Stimulated activated CD4-positive, alpha-beta T cell treated with anti-CD3 and anti-CD28 coated beads, Interleukin-2, amount 100 ng/mL, for 48 hours (primary cell): ENCODE data around the gene WDR27.
"Not testable (repeated sequence)": the region's sequence is repeated elsewhere in the genome, so short reads cannot be mapped to it uniquely, and the experiment has no call there.

Source experiments
- DNase-seq, 2 donors: peaks; one replicate each; pipeline ENCODE4 v3.0.0-alpha.2; 2020

WDR27 gene

DNA sequence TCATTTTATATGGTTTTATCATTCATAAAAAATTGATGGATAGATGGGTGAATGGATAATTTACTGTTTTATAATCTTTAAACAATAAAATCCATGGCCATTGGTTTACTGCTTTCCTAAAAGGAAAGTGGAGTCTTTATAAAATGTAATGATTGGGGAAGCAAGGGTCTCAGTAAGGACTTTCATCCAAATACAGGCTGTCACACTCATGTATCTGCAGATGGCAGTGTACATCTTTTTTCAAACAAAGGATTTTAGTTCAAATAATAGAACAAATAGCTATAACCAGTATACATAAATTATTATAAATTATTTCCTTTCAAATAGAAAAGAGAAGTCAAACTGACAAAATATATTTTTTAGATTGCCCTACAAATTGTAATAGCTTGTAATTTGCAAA lies 190.0 kb downstream of the WDR27 start:
- not testable (repeated sequence) for DNase-seq

DNA sequence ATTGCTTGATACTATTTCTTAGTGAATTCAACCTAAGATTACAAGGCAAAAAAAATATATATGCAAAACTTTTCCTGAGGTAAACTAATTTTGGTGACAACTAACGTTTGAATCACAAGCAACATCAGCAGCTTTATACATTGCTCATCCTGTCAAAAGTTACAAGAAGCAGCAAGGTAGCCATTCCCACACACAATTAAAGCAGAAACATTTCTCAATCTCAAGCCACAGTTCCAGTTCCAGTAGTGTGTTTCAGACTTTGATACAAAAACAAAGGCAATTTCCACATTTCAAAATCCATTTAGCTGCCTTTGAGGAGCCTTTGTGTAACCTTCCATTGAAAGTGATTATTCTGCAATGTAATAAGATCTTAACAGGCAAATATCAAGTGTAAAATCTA lies 191.0 kb downstream of the WDR27 start:
- DNase-seq = no peak

DNA sequence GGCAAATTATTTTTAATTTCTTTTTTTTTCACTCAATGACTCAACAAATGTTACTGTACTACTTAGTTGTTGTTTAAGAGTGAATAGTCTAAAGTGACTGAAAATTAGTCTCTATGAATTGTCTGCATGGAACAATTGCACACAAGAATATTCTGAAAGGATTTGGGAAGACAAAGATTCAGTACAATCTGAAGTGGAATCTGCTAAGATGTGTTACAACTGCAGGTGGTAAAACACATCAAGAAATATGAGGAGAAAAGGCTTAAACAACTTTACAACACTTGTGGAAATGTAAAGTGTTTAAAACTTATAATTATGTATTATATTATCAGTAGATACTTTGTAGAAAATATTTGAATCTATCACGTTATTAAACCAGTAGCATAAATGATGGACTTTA lies 193.4 kb downstream of the WDR27 start:
- DNase-seq = no peak

DNA sequence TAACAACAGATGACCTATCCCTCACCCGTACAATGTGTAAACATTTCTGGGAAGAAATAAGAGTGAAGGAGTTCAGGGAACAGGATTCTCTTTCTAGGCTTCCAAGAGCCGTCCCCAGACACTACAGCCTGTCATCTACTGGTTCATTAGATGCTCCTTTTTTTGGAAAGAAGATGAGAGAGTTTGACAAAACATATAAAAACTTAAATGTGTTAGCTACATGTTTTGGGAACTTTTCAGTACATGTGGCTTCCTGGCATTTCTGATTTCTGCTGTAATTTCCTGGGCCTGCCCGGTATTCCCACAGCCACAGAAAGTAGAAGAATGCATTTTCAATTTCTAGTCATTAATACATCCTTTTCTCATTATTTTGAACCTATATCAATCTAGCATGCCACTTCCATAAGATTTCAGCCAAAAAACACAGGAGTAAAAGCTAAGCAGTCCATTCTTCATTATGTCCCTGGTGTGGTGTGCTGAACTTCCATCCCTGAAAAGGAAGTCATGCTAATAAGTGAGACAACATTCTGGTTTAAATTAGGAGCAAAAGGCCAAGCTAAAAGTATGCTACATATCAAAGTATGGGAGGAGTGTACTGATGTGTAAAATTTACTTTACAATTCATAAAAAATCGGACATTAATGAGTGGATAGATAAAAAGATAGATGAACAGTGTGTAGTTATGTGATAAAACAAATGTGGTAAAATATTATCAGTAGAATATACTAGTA lies 198.2 kb downstream of the WDR27 start:
- no peak for DNase-seq

DNA sequence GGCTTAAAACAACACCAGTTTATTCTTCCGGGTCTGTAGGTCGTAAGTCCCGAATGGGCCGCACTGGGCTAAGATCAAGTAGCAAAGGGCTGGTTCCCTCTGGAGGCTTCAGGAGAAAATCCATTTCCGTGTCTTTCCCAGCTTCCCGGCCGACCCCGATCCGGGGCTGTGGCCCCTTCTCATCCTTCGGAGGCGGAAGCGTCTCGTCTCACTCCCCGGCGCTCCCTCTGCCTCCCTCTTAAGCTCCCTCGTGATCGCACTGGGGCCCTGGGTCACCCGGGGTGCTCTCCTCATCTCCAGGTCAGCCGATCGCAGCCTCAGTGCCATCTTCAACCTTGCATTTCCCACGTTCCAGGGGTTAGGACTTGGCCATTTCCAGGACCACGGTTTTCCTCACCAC lies 199.4 kb downstream of the WDR27 start:
- DNase-seq = no peak

DNA sequence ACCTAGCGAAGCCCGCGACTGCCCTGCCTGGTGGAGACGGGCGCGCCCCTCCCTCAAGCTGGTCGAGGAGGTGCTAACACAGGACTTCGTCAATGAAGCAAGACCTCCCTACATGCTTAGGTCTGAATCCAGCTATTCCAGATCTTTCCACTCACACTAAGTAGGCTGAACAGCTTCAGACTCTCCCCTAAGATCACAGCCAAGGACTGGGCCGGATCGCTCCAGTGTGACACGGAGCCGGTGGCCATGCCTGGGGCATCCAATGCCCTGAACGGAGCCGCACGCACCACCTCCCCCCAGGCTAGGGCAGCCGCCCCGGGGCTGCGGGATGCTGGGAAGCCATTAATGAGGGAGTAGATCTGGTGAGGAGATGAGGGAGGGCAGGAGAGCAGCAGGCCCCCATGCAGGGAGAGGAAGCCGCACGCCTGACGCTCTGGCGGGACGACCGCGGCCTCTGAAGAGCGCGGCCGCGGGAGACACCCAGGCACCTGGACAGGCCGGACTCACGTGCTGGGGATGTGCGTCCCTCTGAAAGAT lies 200.0 kb downstream of the WDR27 start:
- DNase-seq = no peak

DNA sequence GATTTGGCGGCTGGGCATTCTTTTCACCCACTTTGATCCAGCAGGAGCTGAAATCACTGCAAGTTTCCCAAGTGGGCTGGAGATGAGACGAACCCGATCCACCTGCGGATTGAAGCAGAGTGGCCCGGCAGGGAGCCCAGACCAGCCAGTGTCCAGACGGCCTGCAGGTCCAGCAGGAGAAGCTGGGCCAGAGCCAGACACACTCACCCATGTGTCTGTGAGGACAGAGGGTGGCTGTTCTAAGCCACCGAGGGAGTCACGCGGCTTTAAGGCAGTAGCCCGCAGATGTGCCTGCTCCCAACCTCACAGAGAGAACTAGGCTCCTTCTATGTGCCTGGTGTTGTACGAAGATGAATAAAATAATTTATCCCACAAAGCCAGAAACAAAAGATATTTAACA lies 200.7 kb downstream of the WDR27 start:
- no peak for DNase-seq

DNA sequence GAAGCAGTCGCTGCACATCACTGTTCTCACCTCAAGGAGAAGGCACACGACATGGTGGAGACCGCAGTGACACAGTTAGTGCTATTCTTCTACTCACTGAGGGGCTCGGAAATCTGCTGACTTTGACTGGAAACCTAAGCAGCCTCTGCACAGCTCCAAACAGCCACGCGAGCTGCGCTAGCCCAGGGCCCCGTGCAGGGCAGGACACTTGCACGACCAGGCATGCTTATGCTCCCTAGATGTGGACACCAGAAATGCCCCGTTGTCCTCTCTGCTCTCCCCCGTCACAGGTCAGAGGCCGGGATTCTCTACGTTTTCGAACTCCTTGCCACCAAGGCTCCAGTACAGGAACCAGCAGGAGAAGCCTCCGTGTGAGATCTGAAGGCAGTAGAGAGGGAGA lies 201.1 kb downstream of the WDR27 start:
- no peak for DNase-seq

DNA sequence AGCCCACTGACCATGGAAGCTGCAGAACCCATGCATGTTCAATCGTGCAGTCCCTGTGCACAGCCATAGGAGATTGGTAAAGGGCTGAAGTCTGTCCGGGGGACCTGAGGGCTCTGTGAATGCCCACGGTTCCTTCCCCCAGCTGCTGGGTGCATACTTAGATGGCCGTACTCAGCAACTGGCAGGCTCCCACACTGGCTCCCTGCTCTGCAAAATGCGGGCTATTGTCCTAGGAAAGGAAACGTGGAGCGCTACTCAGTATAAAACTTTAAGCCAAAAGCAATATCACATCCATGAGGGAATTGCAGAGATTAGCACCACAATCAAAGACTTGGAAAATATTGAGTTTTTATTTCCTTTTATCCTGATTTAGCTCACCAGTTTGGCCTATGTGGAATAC lies 202.0 kb downstream of the WDR27 start:
- DNase-seq = no peak

DNA sequence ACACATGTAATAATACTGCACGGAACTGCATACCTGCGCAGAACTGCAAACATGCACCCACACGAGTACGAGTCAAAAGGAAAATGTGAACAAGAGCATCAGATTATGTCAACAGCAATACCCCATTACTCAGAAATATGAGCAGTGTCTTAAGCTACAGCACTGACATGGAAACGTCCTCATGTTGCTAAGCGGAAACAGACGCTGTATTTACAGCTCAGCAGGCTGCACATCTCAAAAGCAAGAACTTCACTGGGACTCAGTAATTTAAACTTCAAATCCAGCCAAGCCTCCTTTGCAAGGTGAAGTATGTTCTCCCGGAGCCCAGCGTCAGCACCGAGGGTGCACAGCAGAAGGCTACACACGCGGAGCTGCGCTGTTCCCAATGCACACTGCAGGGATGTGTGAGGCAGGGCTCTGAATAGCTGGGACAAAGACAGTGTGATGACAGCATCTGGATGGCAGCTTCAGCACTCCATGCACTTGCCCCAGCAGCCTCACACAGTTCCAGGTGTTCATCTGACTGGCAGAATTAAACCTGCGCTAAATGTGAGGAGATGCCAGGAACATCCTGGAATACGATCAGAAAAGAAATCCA lies 202.8 kb downstream of the WDR27 start:
- no peak for DNase-seq

DNA sequence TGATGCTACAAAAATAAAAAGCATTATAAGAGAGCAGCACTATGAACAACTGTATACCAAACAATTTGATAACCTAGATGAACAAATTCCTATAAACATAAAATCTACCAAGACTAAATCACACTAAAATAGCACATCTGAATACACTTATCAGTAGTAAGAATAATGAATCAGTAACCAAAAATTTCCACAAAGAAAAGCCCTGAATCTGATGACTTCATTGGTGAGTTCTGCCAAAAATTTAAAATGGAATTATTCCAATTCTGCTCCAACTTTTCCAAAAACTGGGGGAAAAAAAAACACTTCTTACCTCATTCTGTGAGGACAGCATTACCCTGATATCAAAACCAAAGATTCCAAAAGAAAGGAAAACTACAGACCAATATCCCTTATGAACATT lies 206.2 kb downstream of the WDR27 start:
- DNase-seq = no peak

DNA sequence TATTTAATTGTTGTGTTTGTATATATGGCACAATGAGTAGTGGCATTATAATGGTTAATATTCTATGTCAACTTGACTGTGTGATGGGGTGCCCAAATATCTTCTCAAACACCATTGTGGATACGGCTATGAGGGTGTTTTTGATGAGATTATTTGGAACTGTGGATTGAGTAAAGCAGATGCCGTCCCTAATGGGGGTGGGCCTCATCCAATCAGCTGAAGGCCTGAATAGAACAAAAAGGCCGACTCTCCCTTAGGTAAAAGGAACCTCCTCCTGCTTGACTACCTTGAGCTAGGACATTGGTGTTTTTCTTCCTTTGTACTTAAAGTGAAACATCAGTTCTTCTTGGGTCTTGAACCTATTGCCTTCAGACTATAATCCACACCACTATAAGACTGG lies 207.8 kb downstream of the WDR27 start:
- no peak for DNase-seq

DNA sequence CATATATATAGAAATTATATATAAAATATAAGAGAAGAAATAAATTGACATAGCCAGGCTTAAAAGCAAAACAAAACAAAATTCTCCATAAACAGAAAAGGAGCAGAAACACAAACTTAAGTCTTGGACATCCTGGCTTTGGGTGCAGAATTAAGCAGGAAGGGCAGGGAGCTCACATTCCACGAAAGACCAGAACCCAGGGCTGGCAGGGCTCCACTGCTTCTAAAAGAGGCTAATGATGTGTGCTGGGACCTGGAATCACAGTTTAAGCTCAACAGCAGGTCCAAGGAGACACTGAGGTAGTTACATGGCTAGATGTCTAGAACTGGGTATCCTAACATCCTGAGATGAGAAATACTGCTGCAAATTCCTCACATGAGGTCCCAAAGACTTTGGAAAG lies 210.3 kb downstream of the WDR27 start:
- DNase-seq = no peak

DNA sequence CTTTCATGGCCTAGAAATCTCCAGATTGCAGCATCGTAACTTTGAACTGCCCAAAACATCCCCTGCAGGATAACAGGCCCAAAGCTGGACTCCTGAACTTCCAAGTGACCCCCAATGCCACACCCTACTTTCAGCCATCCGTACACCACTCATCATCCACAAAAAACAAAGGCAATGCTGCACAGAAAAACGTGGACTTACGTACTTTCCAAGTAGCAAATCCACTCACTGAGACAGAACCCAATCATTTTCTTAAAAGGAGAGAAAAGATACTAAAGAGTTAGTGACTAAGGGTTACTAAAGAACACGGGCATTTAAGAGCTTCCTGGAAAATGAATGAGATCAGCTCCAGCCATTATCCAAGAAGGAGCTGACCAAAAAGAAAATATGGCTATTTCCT lies 211.0 kb downstream of the WDR27 start:
- DNase-seq = no peak

DNA sequence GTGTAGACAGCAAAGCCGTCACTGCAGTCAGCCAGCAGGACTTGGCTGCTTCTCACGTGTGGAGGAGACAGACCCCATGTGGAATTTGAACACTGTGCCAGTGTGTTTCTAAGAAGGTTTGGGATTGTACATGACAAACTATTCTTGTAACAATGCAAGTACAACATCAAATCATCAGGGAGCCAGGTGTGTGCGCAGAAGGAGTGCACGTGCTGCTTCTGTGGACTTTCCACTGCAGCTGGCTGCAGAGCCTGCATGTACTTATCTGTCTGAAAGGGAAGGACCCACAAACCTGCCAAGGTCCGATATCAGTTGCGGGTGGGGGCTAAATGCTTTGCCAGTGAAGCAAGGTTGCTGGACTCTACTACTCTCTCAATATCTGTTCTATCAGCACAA lies 211.6 kb downstream of the WDR27 start:
- DNase-seq = no peak

DNA sequence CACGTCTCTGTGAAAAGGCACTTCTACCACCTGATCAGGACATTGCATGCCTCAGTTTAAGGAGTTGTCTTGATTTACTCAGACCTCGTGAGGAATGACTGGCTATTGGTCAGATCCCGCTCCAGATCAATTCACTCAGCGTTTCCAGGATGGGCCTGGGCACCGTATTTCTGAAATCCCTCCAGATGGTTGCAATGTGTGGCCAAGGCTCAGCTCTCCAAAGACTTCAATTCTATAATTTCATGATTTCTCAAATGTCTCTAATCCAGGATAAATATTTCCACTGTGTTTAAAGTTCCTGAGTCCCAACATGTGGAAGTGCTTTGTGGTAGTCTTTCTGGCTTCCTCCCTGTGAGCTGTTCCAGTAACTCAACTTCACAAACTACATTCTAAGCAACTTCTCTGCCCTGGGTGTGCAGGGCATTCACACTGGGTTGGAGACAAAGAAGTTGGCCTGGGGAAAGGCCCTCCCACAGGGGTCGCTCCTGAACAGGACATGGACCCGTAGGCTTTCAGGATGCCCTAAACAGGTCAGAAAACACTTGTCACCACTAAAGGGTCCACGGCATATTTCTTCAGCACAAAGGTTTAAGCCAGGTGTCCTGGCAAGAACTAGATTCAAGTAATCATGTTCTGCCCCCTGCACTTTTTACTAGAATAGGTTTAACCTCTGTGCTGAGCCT lies 212.1 kb downstream of the WDR27 start:
- DNase-seq = no peak

DNA sequence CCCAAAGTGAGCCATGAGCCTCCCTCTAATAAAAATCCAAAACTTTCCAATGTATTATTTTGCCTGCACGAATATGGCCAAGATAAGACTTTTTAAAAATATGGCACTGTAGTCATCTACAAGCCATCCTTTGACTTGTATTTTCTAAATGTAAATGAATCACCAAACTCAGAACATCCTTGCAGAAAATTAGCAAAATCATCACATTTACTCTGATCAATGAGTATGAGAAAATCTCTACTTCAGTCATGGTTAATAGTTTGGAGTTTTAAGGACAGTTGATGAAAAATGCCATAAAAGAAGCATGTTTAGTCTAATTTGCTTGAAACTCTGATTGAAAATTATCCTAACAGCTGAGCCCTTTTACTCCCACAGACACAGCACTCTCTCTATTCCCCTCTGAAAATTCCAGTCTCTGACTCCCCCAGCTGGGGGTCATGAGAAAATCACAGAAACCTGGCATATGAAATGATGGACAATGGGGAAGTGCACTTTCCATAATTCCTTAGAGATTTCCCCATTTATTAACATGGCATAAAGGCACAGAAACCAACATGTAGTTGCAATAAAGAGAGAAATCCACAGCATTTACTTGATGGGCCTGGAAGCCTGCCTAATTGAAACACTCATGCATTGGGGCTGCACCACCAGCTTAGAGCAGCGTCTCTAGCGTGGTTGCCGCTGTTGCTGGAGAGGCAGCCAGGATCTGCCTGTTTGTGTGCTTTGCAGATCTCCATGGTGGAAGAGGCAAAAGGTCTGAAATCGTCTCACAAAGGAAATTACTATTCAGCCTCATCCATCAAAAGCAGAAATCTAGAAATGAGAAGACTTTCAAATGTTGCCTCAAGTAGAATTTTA lies 214.0 kb downstream of the WDR27 start:
- DNase-seq = no peak

DNA sequence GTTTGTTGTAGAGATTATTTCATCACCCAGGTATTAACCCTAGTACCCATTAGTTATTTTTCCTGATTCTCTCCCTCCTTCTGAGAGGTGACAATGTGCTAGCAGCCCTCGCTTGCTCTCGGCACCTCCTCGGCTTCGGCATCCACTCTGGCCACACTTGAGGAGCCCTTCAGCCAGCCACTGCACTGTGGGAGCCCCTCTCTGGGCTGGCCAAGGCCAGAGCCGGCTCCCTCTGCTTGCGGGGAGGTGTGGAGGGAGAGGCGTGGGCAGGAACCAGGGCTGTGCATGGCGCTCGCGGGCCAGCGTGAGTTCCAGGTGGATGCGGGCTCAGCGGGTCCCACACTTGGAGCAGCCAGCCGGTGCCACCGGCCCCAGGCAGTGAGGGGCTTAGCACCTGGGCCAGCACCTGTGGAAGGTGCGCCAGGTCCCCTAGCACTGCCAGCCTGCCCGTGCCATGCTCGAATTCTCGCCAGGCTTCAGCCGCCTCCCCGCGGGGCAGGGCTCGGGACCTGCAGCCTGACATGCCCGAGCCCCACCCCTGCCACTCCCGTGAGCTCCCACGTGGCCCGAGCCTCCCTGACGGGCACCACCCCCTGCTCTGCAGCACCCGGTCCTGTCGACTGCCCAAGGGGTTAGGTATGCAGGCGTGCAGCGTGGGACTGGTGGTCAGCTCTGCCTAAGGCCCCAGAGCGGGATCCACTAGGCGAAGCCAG lies 221.9 kb downstream of the WDR27 start:
- DNase-seq = no peak

DNA sequence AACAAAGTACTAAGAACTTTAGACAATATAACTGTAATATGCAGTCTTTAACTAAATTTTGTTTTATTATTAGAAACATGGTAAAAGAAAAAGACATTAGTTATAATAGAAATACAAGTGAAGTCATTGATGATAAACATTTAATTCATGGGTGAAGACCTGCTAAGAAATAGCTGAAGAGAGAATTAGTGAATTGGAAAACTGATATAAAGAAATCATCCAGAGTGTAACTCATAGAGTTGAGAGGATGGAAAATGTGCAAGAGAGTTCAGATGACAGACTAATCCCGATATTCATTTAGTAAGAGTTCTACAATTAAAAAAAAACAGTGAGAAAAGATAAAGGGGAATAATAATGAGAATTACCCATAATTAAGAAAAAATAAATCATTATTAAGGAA lies 227.5 kb downstream of the WDR27 start:
- no peak for DNase-seq

DNA sequence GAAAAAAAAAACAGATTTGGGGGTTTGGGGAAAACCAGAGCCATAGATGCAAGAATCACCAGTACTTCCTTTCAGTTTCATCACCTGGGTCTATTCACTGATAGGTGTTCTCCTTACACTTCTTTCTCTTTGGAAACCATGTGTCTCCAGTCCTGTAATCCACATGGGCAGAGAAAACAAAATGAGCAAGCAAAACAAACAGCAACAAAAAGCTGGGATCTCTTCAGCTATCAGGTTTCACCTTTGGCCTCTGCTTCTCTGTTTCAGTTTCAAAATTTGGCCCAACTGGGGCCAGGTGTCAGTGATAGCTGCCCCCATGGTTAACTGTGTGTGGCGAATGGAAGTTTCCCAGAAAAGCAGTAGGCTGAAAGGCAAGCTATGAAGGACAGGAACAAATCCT lies 228.2 kb downstream of the WDR27 start:
- no peak for DNase-seq

DNA sequence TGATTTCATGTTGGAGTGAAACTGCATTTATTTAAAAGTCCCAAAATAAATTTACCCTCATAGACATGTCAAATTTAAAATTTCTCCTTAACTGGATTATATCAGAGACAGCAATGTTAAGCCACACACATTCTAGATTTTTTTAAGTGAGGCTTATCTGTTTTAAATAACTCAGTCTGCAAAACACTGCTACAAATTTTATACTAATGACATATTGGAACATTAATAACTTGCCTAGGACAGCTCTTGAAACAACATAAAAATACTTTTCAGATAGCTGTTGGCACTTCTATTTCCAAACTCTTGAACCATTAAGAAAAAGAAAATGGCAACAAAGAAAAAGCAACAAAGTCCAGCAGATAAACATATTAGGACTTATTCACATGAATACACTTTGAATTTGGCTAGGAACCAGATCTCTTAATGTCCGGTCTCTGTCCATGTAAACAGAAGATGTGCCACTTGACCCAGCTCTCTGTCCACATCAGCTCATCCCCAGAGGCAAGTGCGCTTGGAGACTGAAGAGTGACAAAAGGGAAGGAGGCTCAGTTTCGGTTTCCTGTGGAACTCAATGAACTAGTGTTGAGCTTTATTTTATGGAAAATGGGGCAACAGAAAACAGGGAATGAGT lies 228.9 kb downstream of the WDR27 start:
- DNase-seq = no peak

DNA sequence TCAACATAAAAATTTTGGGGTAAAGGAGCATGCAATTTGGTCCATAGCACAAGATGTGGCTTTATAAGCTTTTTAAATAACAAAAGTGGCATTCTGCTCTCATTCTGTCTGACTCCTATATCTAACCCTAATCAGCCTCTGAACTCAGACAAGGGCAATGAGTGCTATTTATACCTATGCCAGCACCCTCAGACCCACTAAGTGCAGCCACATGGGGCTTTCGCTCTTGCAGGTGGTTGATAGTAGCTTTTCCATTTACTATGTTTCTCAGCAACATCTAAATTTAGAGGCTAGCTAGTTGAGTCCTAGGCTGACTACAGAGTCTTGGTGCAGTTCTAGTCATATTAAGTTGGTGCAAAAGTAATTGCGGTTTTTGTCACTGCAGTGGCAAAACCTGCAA lies 231.0 kb downstream of the WDR27 start:
- DNase-seq = no peak
